ENCODE data around the gene HBG2.
"Not testable (repeated sequence)": the region's sequence is repeated elsewhere in the genome, so short reads cannot be mapped to it uniquely, and the experiment has no call there.

The HBG2 gene

DNA sequence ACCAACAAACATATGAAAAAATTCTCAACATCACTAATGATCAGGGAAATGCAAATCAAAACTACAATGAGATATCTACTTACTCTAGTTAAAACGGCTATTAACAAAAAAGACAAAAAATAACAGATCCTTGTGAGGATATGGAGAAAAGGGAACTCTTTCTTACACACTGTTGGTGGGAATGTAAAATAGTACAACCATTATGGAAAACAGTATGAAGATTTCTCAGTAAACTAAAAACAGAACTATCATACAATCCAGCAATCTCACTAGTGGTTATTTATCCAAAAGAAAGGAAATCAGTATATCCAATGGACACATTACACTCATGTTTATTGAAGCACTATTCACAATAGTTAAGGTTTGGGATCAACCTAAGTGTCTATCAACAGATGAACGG is 11.3 kb upstream of the HBG2 start:
- Histone ChIP-seq H3K27ac (ENCODE audit: low read depth, low read length) (no peak overlapping the region), H3K4me3 (ENCODE audit: low read depth, low read length) (no peak overlapping the region), H3K9ac (ENCODE audit: low read length) (no peak overlapping the region), H3K36me3 (ENCODE audit: control insufficient read depth, insufficient read depth, low read length) (no peaks in the 10 kb centered on the region), H3K27me3 (ENCODE audit: control insufficient read depth, insufficient read depth, low read length) (no peaks in the 10 kb centered on the region), H3K4me1 (ENCODE audit: control insufficient read depth, insufficient read depth, low read length) (no peaks in the 10 kb centered on the region), H3K9me3 (ENCODE audit: control insufficient read depth, insufficient read depth, low read depth, low read length) (no peaks in the 10 kb centered on the region)

DNA sequence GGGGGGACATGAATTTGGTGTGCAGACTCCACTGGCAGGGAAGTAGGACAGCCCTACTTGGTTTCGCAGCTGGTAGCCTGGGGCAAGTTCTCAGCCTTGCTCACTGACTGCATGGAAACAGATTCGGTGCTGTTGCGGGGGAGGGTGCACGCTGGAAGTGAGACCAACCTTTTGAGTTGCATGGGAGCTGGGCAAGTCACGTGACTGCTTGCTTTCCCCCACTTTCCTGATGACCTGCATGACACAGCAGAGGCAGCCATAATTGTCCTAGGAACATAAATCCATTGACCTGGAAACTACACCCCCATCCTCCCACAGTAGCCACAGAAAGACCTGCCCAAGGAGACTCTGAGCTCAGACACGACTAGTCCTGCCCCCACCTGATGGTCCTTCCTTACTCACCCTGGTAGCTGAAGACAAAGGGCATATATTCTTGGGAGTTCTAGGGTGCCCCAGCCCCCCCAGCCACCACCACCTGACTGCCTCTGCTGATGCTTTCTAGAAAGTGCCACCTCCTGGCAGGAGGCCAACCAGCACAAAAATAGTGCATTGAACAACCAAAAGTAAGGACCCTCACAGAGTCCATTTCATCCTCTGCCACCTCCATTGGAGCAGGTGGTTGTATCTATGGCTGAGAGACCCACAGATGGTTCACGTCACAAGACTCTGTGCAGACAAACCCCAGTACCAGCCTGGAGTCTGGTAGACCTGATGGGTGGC is 4.1 kb upstream of the HBG2 start:
- Histone ChIP-seq H3K27ac (ENCODE audit: low read depth, low read length) (no peak overlapping the region), H3K9ac (ENCODE audit: low read length) (peak overlapping the region; percentile 11), H3K36me3 (ENCODE audit: control insufficient read depth, insufficient read depth, low read length) (no peaks in the 10 kb centered on the region)

DNA sequence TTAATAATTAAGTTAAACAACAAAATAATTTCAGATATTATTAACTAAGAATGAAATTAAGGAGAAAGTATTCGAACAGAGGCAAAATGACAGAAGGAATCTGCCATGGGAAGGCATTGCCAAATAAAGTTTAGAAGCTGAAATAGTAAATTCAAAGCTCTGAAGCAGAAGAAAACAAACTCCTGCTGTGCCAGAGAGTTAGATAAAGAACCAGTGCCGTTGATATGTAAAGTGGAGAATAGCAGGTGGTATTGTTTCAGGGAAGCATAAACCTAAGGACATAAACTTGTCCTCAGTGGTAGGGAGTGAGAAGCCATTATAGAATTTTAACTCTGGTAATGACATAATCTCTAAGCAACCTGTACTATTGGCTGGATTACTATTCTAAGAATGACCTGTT is 2.7 kb upstream of the HBG2 start:
- Histone ChIP-seq H3K36me3 (ENCODE audit: control insufficient read depth, insufficient read depth, low read length) (no peaks in the 10 kb centered on the region), H3K27ac (ENCODE audit: low read depth, low read length) (no peak overlapping the region), H3K4me3 (ENCODE audit: low read depth, low read length) (no peak overlapping the region), H3K4me1 (ENCODE audit: control insufficient read depth, insufficient read depth, low read length) (peaks cover 21% of the 10 kb centered on the region), H3K9me3 (ENCODE audit: control insufficient read depth, insufficient read depth, low read depth, low read length) (peaks cover 3% of the 10 kb centered on the region; the same call in 1 of the 2 replicates), H3K9ac (ENCODE audit: low read length) (no peak overlapping the region), H3K27me3 (ENCODE audit: control insufficient read depth, insufficient read depth, low read length) (peaks cover 3% of the 10 kb centered on the region; the same call in 1 of the 2 replicates)

More for the DNA sequence above, 4.1 kb upstream of the HBG2 start:
- Histone ChIP-seq H3K9me3 (ENCODE audit: control insufficient read depth, insufficient read depth, low read depth, low read length) (peaks cover 3% of the 10 kb centered on the region; the same call in 1 of the 2 replicates), H3K27me3 (ENCODE audit: control insufficient read depth, insufficient read depth, low read length) (peaks cover 3% of the 10 kb centered on the region; the same call in 1 of the 2 replicates), H3K4me3 (ENCODE audit: low read depth, low read length) (peak overlapping the region; percentile 9; the same call in 1 of the 2 replicates), H3K4me1 (ENCODE audit: control insufficient read depth, insufficient read depth, low read length) (peaks cover 21% of the 10 kb centered on the region)

DNA sequence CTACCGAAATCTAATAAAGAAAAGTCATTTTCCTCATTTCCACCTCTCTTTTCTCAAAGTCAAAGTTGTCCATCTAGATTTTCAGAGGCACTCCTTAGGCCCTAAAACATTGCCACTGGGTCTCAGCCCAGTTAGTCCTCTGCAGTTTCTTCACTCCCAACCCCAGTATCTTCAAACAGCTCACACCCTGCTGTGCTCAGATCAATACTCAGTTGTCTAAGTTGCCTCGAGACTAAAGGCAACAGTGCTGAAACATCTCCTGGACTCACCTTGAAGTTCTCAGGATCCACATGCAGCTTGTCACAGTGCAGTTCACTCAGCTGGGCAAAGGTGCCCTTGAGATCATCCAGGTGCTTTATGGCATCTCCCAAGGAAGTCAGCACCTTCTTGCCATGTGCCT is 558 bp downstream of the HBG2 start:
- not testable (repeated sequence) for H3K27me3 ChIP-seq (ENCODE audit: control insufficient read depth, insufficient read depth, low read length); H3K9ac ChIP-seq (ENCODE audit: low read length); H3K27ac ChIP-seq (ENCODE audit: low read depth, low read length); H3K9me3 ChIP-seq (ENCODE audit: control insufficient read depth, insufficient read depth, low read depth, low read length); H3K4me3 ChIP-seq (ENCODE audit: low read depth, low read length); H3K36me3 ChIP-seq (ENCODE audit: control insufficient read depth, insufficient read depth, low read length)
- peaks cover 19% of the 10 kb centered on the region for H3K4me1 ChIP-seq (ENCODE audit: control insufficient read depth, insufficient read depth, low read length)

DNA sequence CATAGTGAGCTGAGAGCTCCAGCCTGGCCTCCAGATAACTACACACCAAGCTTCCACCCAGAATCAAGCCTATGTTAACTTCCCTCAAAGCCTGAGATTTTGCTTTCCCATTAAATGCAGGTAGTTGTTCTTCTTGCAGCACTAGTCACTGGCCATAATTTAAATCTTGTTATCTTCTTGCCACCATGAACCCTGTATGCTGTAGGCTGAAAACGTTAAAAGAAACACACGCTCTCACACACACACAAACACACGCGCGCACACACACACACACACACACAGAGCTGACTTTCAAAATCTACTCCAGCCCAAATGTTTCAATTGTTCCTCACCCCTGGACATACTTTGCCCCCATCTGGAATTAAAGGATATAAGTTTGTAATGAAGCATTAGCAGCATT is 1.1 kb downstream of the HBG2 start:
- H3K9ac ChIP-seq (ENCODE audit: low read length); H3K27me3 ChIP-seq (ENCODE audit: control insufficient read depth, insufficient read depth, low read length); H3K9me3 ChIP-seq (ENCODE audit: control insufficient read depth, insufficient read depth, low read depth, low read length); H3K36me3 ChIP-seq (ENCODE audit: control insufficient read depth, insufficient read depth, low read length); H3K4me3 ChIP-seq (ENCODE audit: low read depth, low read length); H3K27ac ChIP-seq (ENCODE audit: low read depth, low read length): not testable (repeated sequence)
- H3K4me1 ChIP-seq (ENCODE audit: control insufficient read depth, insufficient read depth, low read length): peaks cover 13% of the 10 kb centered on the region

DNA sequence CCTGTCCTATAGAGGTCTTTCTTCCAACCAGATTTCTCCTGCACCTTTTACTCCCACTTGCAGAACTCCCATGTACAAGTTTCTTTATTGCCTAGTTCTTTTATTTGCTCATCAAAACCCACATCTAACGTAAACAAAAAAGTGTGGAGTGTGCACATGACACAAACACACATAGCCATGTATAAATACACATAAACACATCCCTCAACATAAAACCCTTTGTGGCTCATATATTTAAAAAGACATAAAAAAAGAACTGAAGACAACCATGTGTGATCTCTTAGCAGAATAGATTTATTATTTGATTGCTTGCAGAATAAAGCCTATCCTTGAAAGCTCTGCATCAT is 1.7 kb downstream of the HBG2 start:
- Histone ChIP-seq H3K4me3 (ENCODE audit: low read depth, low read length) (no peak overlapping the region), H3K9me3 (ENCODE audit: control insufficient read depth, insufficient read depth, low read depth, low read length) (no peaks in the 10 kb centered on the region), H3K36me3 (ENCODE audit: control insufficient read depth, insufficient read depth, low read length) (no peaks in the 10 kb centered on the region), H3K9ac (ENCODE audit: low read length) (no peak overlapping the region), H3K27ac (ENCODE audit: low read depth, low read length) (no peak overlapping the region), H3K4me1 (ENCODE audit: control insufficient read depth, insufficient read depth, low read length) (peaks cover 8% of the 10 kb centered on the region), H3K27me3 (ENCODE audit: control insufficient read depth, insufficient read depth, low read length) (peaks cover 3% of the 10 kb centered on the region; the same call in 1 of the 2 replicates)

DNA sequence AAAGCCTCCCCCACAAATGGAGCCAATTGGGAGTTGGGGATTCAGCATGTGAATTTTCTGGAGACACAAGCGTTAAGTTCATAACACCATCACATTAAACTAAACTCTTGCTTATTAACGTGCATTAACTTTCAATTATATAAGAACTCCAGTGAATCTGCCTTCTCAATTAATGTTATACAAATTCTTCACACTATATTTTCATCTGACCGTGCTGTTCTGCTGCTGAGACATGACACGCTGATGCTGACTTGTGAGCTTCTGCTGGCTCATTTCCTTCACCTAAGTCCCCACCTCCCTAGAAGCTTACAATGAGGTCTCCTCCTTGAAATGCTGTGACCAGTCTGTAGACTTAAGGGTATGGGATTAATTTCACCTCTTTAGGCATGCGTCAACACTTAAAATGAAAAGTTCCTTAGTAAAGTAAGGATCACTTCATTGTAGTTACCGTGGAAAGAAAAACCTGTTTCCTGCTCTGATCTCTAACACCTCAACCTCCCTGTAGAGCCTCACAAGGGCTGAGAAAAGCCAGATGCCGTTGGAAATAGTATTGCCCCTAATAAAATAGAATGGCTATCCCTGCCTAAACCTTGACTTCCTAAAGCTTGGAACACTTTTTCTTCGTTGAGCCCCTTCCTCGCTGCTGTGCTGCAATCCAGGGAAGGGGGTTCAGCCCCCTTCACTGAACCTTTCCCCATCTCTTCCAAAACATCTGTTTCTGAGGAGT is 2.2 kb downstream of the HBG2 start:
- H3K27ac ChIP-seq (ENCODE audit: low read depth, low read length): no peak overlapping the region
- peaks cover 3% of the 10 kb centered on the region; the same call in 1 of the 2 replicates for H3K27me3 ChIP-seq (ENCODE audit: control insufficient read depth, insufficient read depth, low read length)
- H3K9me3 ChIP-seq (ENCODE audit: control insufficient read depth, insufficient read depth, low read depth, low read length): no peaks in the 10 kb centered on the region
- H3K4me1 ChIP-seq (ENCODE audit: control insufficient read depth, insufficient read depth, low read length): peaks cover 4% of the 10 kb centered on the region; the same call in 1 of the 2 replicates
- H3K4me3 ChIP-seq (ENCODE audit: low read depth, low read length): no peak overlapping the region
- H3K9ac ChIP-seq (ENCODE audit: low read length): no peak overlapping the region
- H3K36me3 ChIP-seq (ENCODE audit: control insufficient read depth, insufficient read depth, low read length): no peaks in the 10 kb centered on the region

DNA sequence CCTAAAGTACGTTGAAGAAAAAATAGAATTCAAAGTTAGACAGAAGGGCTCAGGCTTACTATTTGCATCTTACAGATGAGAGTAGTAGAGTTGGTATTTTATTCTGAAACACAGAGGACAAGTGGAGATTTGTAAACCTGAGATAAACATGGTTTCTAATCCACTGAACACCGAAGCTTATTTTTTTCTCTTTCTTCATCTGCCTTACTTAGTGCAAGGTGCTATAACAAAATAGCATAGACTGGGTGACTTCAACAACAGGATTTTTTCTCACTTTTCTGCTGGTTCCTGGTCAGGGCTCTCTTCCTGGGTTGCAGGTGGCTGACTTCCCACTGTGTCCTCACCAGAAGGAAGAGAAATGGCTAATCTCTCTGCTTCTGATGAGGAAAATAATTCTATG is 2.8 kb downstream of the HBG2 start:
- Histone ChIP-seq H3K36me3 (ENCODE audit: control insufficient read depth, insufficient read depth, low read length) (no peaks in the 10 kb centered on the region), H3K27ac (ENCODE audit: low read depth, low read length) (no peak overlapping the region), H3K4me3 (ENCODE audit: low read depth, low read length) (no peak overlapping the region), H3K9ac (ENCODE audit: low read length) (no peak overlapping the region), H3K4me1 (ENCODE audit: control insufficient read depth, insufficient read depth, low read length) (peaks cover 1% of the 10 kb centered on the region; the same call in 1 of the 2 replicates), H3K9me3 (ENCODE audit: control insufficient read depth, insufficient read depth, low read depth, low read length) (no peaks in the 10 kb centered on the region), H3K27me3 (ENCODE audit: control insufficient read depth, insufficient read depth, low read length) (peaks cover 1% of the 10 kb centered on the region; the same call in 1 of the 2 replicates)

DNA sequence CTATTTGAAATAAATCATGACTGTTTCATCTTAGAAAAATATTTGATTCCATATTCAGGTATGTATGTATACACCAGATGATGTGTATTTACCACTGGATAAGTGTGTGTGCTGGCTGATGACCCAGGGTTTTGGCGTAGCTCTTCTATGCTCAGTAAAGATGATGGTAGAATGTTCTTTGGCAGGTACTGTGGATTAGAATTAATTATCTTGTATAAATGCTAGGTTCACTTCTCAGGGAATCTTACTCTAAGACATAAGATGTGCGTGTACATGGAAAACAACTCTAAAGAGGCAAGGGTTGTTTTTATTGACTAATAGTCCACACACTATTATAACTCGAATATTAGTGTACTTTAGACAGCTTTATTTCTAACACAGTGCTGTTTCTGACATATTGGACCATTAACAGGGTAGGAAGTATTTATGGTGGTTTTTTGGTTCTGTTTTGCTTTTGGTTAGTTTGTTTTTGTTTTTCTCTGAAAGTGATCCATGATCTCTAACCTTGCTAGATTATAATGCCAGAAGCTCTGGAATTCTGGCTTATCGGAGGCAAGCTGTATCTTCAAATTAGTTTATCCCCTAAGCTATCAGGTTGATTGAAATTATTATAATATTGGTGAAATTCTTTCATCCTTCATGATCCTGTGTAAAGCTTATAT is 3.9 kb downstream of the HBG2 start:
- Histone ChIP-seq H3K36me3 (ENCODE audit: control insufficient read depth, insufficient read depth, low read length) (no peaks in the 10 kb centered on the region), H3K27ac (ENCODE audit: low read depth, low read length) (no peak overlapping the region), H3K4me3 (ENCODE audit: low read depth, low read length) (no peak overlapping the region), H3K27me3 (ENCODE audit: control insufficient read depth, insufficient read depth, low read length) (no peaks in the 10 kb centered on the region), H3K9ac (ENCODE audit: low read length) (no peak overlapping the region), H3K4me1 (ENCODE audit: control insufficient read depth, insufficient read depth, low read length) (no peaks in the 10 kb centered on the region), H3K9me3 (ENCODE audit: control insufficient read depth, insufficient read depth, low read depth, low read length) (no peaks in the 10 kb centered on the region)

DNA sequence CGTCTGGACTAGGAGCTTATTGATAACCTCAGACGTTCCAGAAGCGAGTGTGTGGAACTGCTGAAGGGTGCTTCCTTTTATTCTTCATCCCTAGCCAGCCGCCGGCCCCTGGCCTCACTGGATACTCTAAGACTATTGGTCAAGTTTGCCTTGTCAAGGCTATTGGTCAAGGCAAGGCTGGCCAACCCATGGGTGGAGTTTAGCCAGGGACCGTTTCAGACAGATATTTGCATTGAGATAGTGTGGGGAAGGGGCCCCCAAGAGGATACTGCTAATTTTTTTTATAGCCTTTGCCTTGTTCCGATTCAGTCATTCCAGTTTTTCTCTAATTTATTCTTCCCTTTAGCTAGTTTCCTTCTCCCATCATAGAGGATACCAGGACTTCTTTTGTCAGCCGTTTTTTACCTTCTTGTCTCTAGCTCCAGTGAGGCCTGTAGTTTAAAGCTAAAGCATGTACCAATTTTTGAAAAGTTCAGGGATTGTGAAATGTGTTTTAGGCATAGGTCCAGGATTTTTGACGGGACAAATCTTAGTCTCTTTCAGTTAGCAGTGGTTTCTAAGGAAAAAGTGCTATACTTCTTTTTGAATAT is 4.7 kb downstream of the HBG2 start, which contains the start of gene HBG1:
Gene HBG1 (minus strand): TSS at position 51 of the 590 bp plus-strand sequence. CDS start 53 bp downstream, outside the sequence.
- H3K27me3 ChIP-seq (ENCODE audit: control insufficient read depth, insufficient read depth, low read length); H3K4me3 ChIP-seq (ENCODE audit: low read depth, low read length); H3K36me3 ChIP-seq (ENCODE audit: control insufficient read depth, insufficient read depth, low read length); H3K9ac ChIP-seq (ENCODE audit: low read length); H3K27ac ChIP-seq (ENCODE audit: low read depth, low read length); H3K4me1 ChIP-seq (ENCODE audit: control insufficient read depth, insufficient read depth, low read length); H3K9me3 ChIP-seq (ENCODE audit: control insufficient read depth, insufficient read depth, low read depth, low read length): not testable (repeated sequence)
